GM12873 (cell line): ENCODE results near the gene TAF10.

Experiments used
- TF ChIP-seq, protein P1 (sequence below): IDR thresholded peaks from 2 replicates; pipeline ENCODE4 v1.5.1; 2012; ENCODE audit warnings: low read depth, mild to moderate bottlenecking, moderate library complexity, low read length, control low read depth; ENCODE audit not compliant: insufficient read depth; ENCODE audit errors: missing control alignments

The TAF10 gene

DNA sequence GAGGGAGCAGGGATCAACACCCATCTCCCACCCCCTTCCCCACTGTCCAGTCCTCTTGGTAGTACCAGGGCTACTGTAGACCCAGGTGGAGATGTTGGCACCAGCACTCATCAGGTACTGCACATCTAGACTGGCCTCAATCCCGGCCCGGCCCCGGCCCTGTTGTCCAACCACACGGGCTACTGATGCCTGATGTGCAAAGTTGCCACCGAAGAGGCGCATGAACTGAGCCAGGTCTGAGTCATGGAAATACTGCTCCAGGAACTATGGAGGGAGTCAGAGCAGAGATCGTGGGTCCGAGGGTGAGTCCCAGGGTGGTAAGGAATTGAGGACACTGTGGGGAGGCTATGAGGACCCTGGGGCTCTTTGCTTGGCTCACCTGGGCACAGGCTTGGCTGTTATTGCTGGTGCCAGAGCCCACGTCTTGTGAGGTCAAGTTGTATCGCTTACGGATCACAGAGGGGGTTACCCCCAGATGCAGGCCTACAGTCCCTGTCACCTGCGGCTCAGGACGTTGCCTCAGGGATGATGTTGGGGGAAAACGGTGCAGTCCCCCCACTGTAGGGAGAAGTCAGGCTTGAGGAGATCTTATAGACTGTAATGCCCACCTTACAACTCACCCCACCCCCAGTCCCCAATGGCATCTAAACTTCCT, 4.7 kb upstream of the TAF10 start:
- TF ChIP-seq, protein P1, sequence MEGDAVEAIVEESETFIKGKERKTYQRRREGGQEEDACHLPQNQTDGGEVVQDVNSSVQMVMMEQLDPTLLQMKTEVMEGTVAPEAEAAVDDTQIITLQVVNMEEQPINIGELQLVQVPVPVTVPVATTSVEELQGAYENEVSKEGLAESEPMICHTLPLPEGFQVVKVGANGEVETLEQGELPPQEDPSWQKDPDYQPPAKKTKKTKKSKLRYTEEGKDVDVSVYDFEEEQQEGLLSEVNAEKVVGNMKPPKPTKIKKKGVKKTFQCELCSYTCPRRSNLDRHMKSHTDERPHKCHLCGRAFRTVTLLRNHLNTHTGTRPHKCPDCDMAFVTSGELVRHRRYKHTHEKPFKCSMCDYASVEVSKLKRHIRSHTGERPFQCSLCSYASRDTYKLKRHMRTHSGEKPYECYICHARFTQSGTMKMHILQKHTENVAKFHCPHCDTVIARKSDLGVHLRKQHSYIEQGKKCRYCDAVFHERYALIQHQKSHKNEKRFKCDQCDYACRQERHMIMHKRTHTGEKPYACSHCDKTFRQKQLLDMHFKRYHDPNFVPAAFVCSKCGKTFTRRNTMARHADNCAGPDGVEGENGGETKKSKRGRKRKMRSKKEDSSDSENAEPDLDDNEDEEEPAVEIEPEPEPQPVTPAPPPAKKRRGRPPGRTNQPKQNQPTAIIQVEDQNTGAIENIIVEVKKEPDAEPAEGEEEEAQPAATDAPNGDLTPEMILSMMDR: no peak

- TF ChIP-seq, protein P1: no peak
These were observed 4.0 kb upstream of the TAF10 start for GRCh38 chr11:6615882-6616585.

DNA sequence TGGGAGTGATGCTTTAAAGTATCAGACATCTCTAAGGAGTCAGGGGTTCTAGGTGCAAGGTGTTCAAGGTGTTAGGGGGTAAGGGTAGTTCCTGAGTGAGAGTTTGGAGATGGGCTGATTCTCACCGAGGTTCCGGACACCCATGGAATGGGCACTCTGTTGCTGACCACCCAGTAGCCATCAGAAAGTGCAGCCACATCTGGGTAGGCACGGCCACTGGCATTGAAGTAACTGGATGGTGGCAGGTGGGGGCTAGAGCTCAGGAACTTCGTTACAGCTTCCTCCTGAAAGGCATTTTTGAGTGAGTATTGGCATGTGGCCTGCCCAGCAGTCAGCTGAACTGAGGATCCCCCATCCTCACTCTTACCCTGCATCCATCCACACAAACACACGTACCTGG, 3.0 kb upstream of the TAF10 start:
- TF ChIP-seq, protein P1: no peak

DNA sequence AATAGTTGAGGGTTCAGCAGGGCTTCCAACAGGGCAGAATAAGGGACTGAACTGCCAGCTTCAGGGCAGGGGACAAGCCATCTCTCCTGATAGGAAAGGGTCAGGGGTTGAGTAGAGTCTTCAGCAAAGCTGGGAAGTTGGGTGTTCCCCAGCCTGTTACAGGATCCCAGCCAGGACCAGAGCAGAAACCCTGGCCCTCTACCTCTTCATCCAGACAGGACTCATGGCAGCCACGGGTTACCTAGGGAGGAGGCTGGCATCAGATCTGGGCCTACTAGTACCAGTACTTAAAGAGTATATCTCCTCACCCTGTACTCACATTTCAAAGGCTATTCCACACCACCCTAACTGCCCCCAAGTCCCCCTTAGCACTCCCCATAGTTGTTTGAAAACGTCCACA, 2.4 kb upstream of the TAF10 start:
- TF ChIP-seq, protein P1: no peak

GRCh38 chr11:6613496-6613895, 1.5 kb upstream of the TAF10 start:
- TF ChIP-seq, protein P1: no peak

DNA sequence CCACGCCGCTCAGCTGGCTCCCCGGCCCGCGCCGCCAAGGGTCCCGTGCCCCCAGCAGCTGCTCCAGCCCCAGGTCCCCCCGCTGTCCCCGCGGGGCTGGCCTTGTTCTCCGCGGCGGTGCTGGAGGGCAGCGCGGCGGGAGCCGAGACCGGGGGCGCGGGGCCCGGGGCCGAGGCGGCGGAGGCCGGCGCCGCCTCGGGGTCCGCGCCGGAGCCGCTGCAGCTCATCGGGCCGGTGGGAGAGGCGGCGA, 128 bp downstream of the TAF10 start:
- TF ChIP-seq, protein P1: no peak

DNA sequence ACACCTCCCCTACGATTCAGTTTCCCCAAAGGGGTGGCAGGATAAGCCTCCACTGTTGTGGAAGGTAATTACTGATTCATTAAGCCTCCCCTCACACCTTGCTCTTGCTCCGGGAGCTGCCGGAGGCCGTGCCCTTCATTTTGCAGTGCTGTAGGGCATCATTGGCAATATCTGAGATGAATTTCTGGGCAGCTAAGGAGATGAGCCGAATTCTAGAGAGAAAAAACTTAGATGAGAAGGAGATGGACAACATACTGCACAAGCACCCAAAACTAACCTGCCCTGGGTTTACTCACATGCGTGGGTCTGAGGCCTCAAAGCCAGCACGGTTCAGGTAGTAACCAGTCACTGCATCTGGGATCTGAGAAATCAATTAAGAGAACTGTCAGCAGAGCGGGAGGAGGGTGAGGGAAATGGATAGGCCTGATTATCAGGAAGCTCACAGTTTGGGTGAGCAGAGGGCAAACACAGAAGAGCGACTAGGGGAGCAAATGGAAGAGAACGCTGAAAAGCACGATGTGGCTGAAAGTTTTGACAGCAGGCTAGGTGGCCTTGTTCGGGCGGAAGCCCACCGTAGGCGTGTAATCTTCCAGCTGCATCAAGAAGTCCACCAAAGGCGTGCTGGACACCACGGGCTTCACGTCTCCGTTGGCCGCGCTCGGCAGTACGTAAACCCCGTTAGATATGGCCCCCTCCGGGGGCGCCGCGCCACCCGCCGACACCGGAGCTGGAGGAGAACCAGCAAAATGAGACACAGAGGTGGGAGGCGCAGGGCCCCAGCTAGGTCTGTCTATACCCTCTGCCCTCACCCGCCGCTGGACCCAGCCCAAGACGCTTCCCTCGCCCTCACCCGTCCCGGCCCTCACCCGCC, 689 bp downstream of the TAF10 start:
- TF ChIP-seq, protein P1: no peak
